H1 (cell line): Measurements from ENCODE around the gene CA5A. TPM values are rescaled to one million over a fixed set of nuclear protein-coding genes. Genes with fewer than 3 reads are reported as not detected.

Experiments used
- JUND ChIP-seq: IDR thresholded peaks from 2 replicates; pipeline ENCODE4 v1.6.1; 2011; ENCODE audit warnings: mild to moderate bottlenecking, improper control_type of control experiment, low read length
- POLR2AphosphoS5 ChIP-seq: IDR thresholded peaks from 2 replicates; pipeline ENCODE4 v1.6.1; 2011; ENCODE audit warnings: low read depth, low read length
- USF2 ChIP-seq: IDR thresholded peaks from 2 replicates; pipeline ENCODE4 v1.6.1; 2011; ENCODE audit warnings: low read length, improper control_type of control experiment
- polyA plus RNA-seq, 7 experiments: library from polyadenylated mRNA; depleted of rRNA in 3 of 7; stranded (reverse) in 5 of 7; unstranded in 2 of 7; fragments of >200 nt in 5 of 7; fragments of 200-250 nt in 2 of 7; gene quantifications; 1 replicate in 5 of 7; 2 replicates in 1 of 7; 4 replicates in 1 of 7; pipeline versions ENCODE4 v1.2.1 to v1.2.3, GENCODE V29; 2011 to 2013; ENCODE audit warnings: missing spikeins in 2 of 7, mixed read lengths in 2 of 7
- total RNA-seq: library from RNA; stranded (reverse); fragmentation: NEBNext Ultra II Directional; extraction: Animal tissue kit (Norgen Biotek cat#: 25700); gene quantifications from 2 replicates; pipeline ENCODE4 v1.2.1, GENCODE V29; 2021
- TF ChIP-seq, protein P1 (sequence below): fragments of 300-600 bp; sonication (generic); IDR thresholded peaks from 2 replicates; pipeline ENCODE4 v1.7.1; 2012; ENCODE audit warnings: low read length, moderate library complexity, mild to moderate bottlenecking, inconsistent platforms; ENCODE audit not compliant: insufficient replicate concordance

CA5A gene
- total and polyA plus RNA-seq, 2 of the 8 experiments (the other 6 are each of a cell fraction or from before 2014, with no cell fraction given): not detected

DNA sequence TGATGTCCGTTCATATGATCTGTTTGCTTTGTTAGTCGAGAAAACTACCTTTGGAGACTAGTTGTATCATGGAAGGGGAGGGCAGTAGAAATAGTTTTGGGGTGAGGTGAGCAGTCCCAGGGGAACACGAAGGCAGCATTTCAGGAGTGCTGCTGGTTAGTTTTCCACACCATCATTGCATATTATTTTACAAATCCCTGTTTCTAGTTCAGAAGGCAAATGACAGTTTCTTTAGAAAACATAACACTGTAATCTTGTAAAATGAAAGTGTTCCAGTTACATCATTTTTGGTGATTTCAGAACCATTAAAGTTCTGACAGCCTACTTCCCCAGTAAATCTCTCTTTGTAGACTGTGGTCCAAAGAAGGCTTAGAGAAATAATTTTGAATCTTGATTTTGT, 40.3 kb upstream of the CA5A start (continued):
- TF ChIP-seq, protein P1, sequence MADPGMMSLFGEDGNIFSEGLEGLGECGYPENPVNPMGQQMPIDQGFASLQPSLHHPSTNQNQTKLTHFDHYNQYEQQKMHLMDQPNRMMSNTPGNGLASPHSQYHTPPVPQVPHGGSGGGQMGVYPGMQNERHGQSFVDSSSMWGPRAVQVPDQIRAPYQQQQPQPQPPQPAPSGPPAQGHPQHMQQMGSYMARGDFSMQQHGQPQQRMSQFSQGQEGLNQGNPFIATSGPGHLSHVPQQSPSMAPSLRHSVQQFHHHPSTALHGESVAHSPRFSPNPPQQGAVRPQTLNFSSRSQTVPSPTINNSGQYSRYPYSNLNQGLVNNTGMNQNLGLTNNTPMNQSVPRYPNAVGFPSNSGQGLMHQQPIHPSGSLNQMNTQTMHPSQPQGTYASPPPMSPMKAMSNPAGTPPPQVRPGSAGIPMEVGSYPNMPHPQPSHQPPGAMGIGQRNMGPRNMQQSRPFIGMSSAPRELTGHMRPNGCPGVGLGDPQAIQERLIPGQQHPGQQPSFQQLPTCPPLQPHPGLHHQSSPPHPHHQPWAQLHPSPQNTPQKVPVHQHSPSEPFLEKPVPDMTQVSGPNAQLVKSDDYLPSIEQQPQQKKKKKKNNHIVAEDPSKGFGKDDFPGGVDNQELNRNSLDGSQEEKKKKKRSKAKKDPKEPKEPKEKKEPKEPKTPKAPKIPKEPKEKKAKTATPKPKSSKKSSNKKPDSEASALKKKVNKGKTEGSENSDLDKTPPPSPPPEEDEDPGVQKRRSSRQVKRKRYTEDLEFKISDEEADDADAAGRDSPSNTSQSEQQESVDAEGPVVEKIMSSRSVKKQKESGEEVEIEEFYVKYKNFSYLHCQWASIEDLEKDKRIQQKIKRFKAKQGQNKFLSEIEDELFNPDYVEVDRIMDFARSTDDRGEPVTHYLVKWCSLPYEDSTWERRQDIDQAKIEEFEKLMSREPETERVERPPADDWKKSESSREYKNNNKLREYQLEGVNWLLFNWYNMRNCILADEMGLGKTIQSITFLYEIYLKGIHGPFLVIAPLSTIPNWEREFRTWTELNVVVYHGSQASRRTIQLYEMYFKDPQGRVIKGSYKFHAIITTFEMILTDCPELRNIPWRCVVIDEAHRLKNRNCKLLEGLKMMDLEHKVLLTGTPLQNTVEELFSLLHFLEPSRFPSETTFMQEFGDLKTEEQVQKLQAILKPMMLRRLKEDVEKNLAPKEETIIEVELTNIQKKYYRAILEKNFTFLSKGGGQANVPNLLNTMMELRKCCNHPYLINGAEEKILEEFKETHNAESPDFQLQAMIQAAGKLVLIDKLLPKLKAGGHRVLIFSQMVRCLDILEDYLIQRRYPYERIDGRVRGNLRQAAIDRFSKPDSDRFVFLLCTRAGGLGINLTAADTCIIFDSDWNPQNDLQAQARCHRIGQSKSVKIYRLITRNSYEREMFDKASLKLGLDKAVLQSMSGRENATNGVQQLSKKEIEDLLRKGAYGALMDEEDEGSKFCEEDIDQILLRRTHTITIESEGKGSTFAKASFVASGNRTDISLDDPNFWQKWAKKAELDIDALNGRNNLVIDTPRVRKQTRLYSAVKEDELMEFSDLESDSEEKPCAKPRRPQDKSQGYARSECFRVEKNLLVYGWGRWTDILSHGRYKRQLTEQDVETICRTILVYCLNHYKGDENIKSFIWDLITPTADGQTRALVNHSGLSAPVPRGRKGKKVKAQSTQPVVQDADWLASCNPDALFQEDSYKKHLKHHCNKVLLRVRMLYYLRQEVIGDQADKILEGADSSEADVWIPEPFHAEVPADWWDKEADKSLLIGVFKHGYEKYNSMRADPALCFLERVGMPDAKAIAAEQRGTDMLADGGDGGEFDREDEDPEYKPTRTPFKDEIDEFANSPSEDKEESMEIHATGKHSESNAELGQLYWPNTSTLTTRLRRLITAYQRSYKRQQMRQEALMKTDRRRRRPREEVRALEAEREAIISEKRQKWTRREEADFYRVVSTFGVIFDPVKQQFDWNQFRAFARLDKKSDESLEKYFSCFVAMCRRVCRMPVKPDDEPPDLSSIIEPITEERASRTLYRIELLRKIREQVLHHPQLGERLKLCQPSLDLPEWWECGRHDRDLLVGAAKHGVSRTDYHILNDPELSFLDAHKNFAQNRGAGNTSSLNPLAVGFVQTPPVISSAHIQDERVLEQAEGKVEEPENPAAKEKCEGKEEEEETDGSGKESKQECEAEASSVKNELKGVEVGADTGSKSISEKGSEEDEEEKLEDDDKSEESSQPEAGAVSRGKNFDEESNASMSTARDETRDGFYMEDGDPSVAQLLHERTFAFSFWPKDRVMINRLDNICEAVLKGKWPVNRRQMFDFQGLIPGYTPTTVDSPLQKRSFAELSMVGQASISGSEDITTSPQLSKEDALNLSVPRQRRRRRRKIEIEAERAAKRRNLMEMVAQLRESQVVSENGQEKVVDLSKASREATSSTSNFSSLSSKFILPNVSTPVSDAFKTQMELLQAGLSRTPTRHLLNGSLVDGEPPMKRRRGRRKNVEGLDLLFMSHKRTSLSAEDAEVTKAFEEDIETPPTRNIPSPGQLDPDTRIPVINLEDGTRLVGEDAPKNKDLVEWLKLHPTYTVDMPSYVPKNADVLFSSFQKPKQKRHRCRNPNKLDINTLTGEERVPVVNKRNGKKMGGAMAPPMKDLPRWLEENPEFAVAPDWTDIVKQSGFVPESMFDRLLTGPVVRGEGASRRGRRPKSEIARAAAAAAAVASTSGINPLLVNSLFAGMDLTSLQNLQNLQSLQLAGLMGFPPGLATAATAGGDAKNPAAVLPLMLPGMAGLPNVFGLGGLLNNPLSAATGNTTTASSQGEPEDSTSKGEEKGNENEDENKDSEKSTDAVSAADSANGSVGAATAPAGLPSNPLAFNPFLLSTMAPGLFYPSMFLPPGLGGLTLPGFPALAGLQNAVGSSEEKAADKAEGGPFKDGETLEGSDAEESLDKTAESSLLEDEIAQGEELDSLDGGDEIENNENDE: no peak
- TF ChIP-seq USF2: no peak
- no peak for TF ChIP-seq JUND
- no peak for TF ChIP-seq POLR2AphosphoS5
